Fibroblast of skin of back (primary cell): ENCODE measurements around the gene TMEM221.

Source experiments
- DNase-seq: peaks from one replicate; pipeline ENCODE4 v3.0.0-alpha.2; 2013

TMEM221 gene

GRCh38 chr19:17404621-17405249 lies 43.7 kb downstream of the TMEM221 start:
- DNase-seq, result no peak

- DNase-seq, result no peak
Measured at GRCh38 chr19:17404015-17404414, 44.5 kb downstream of the TMEM221 start.

GRCh38 chr19:17402982-17403855 lies 45.2 kb downstream of the TMEM221 start:
- no peak for DNase-seq

- no peak for DNase-seq
Measured at GRCh38 chr19:17401628-17402027, 46.8 kb downstream of the TMEM221 start.

GRCh38 chr19:17398902-17399527 lies 49.5 kb downstream of the TMEM221 start:
- DNase-seq, result no peak

- peak; percentile 59 for DNase-seq
Measured at GRCh38 chr19:17394891-17395415, 53.5 kb downstream of the TMEM221 start.

GRCh38 chr19:17393914-17394313 lies 54.6 kb downstream of the TMEM221 start, which contains the start of gene CCDC194:
Gene CCDC194 (minus strand): TSS chr19:17394196. CDS start chr19:17394158, 38 bp downstream.
- no peak for DNase-seq

- DNase-seq, result peak; percentile 15
Measured at GRCh38 chr19:17393002-17393401, 55.5 kb downstream of the TMEM221 start.

GRCh38 chr19:17391371-17392151 lies 56.9 kb downstream of the TMEM221 start:
- no peak for DNase-seq

- DNase-seq, result peak; percentile 90
Measured at GRCh38 chr19:17390665-17391370, 57.6 kb downstream of the TMEM221 start.

GRCh38 chr19:17389957-17390664 lies 58.4 kb downstream of the TMEM221 start:
- DNase-seq, result no peak

GRCh38 chr19:17389288-17389687 lies 59.2 kb downstream of the TMEM221 start:
- no peak for DNase-seq

GRCh38 chr19:17385878-17386611 lies 62.4 kb downstream of the TMEM221 start:
- peak; percentile 57 for DNase-seq
